Peyer's patch (tissue), 4 donors: Measurements from ENCODE around the gene TUBGCP2.

ENCODE experiments used
- CTCF ChIP-seq, 6 experiments: fragments of 450-650 bp in 4 of 6; fragments of 200-600 bp in 2 of 6; sonication (generic) in 1 of 6; IDR thresholded peaks; one replicate each; pipeline ENCODE4 v1.5.1; 2017 to 2019; ENCODE audit warnings: antibody characterized with exemption in 6 of 6, mild to moderate bottlenecking in 3 of 6, moderate library complexity in 1 of 6
- POLR2A ChIP-seq, 2 donors: fragments of 450-650 bp; IDR thresholded peaks; one replicate each; pipeline ENCODE4 v1.5.1; 2017; ENCODE audit warnings: antibody characterized with exemption in 2 of 2, mild to moderate bottlenecking in 2 of 2, moderate library complexity in 2 of 2

- TF ChIP-seq CTCF (IDR thresholded peaks at IDR 0.05) = no peak
- TF ChIP-seq POLR2A (IDR thresholded peaks at IDR 0.05) = no peak
Measured at GRCh38 chr10:133292919-133293809, 15.5 kb downstream of the TUBGCP2 start.
